Sigmoid colon (tissue), 7 donors: Measurements from ENCODE around the gene PTGS1. TPM values are rescaled to one million over a fixed set of nuclear protein-coding genes. Genes with fewer than 3 reads are reported as not detected.

Experiments
- DNase-seq: peaks from one replicate; pipeline ENCODE4 v3.0.0-alpha.2; 2019
- H3K27ac ChIP-seq, 4 donors: fragments of 200-600 bp; sonication (generic); one replicate each; pipeline ENCODE4 v1.5.1; 2016 to 2019; ENCODE audit warnings: mild to moderate bottlenecking in 1 of 4
- H3K27me3 ChIP-seq, 3 donors: fragments of 200-600 bp; sonication (generic); one replicate each; pipeline ENCODE4 v1.5.1; 2019; ENCODE audit warnings: mild to moderate bottlenecking in 1 of 3
- H3K36me3 ChIP-seq, 4 donors: fragments of 200-600 bp; sonication (generic); one replicate each; pipeline ENCODE4 v1.5.1; 2016 to 2019
- H3K4me1 ChIP-seq, 4 donors: fragments of 200-600 bp; sonication (generic); one replicate each; pipeline ENCODE4 v1.5.1; 2017 to 2019
- H3K4me3 ChIP-seq, 4 donors: fragments of 200-600 bp; sonication (generic); one replicate each; pipeline ENCODE4 v1.5.1; 2017 to 2019; ENCODE audit warnings: mild to moderate bottlenecking in 2 of 4, moderate library complexity in 1 of 4
- H3K9me3 ChIP-seq, 4 donors: fragments of 200-600 bp in 3 of 4; sonication (generic) in 3 of 4; one replicate each; pipeline versions ENCODE4 v1.5.1 to v1.6.1; 2013 to 2019
- EP300 ChIP-seq, 4 donors: sonication (generic); formaldehyde crosslinking; IDR thresholded peaks; one replicate each; pipeline ENCODE4 v1.6.1; 2017; ENCODE audit warnings: antibody characterized with exemption in 4 of 4
- POLR2A ChIP-seq, 2 donors: fragments of 450-650 bp; IDR thresholded peaks; one replicate each; pipeline ENCODE4 v1.6.1; 2016; ENCODE audit warnings: antibody characterized with exemption in 2 of 2, mild to moderate bottlenecking in 2 of 2, moderate library complexity in 2 of 2
- POLR2AphosphoS5 ChIP-seq, 4 donors: sonication (generic); formaldehyde crosslinking; IDR thresholded peaks; one replicate each; pipeline ENCODE4 v1.6.1; 2017; ENCODE audit warnings: antibody characterized with exemption in 4 of 4
- WGBS, 2 donors: extraction: QIAGEN DNeasy Blood & Tissue Kit; methylation state at CpG; one replicate each; pipeline ENCODE4 v1.1.7; 2013; 5-methylcytosine and 5-hydroxymethylcytosine counted together
- intact Hi-C: fragments of 100-400 bp; cut with DNase I; formaldehyde crosslinking; loops from one replicate; pipeline ENCODE4 v1.15.1; 2023
- polyA plus RNA-seq, 3 donors: library from polyadenylated mRNA; stranded (reverse); fragments of 200-250 nt; gene quantifications; one replicate each; pipeline ENCODE4 v1.2.3, GENCODE V29; 2013
- total RNA-seq, 4 donors: library from RNA; depleted of rRNA; stranded (reverse); fragments of >200 nt; gene quantifications; one replicate each; pipeline ENCODE4 v1.1.0, GENCODE V29; 2016
- TF ChIP-seq, protein P1 (sequence below), 4 experiments: fragments of 450-650 bp in 3 of 4; fragments of 200-600 bp in 1 of 4; IDR thresholded peaks; one replicate each; pipeline ENCODE4 v1.5.1; 2016 to 2019; ENCODE audit warnings: antibody characterized with exemption in 4 of 4, mild to moderate bottlenecking in 3 of 4, moderate library complexity in 2 of 4
- donor health status: healthy with polysubstance abuse.
- donor health status: Bipolar disorder and iron deficiency.
- donor health status: healthy.

Gene PTGS1
- total and polyA plus RNA-seq, 7 donors, result 3.0 to 150 (median 72.6) TPM

DNA sequence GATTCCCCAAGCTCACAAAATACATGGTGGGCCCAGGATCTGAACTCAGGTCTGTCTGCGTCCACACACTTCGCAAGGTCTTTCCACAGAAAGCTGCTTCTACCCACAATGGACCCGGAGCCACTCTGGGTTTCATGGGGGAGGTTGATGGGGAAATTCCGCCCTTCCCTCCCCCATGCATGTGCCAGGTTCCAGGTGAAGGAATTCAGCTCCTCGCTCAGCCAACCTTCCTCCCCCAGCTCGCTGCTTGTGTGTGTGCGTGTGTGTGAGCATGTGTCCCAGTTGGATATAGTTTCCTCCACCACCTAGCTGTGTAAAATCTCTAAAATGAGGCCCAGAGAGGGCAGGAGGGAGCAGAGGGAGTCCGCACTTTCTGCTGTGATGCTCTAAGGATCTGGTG is 1.0 kb downstream of the PTGS1 start:
- Histone ChIP-seq H3K9me3 (no peaks in the 10 kb centered on the region), H3K36me3 (no peaks in the 10 kb centered on the region), H3K27ac (peak overlapping the region; percentile 90 to 95 (median 90)), H3K4me3 (peak overlapping the region; percentile 65 to 74 (median 68)), H3K27me3 (no peaks in the 10 kb centered on the region), H3K4me1 (peaks cover 0 to 65% (median 58%) of the 10 kb centered on the region in 4 donors)
- TF ChIP-seq POLR2A (IDR thresholded peaks at IDR 0.05), result no peak
- TF ChIP-seq EP300 (IDR thresholded peaks at IDR 0.05), result no peak
- peak in 1 of 4 donors; percentile 29 for TF ChIP-seq POLR2AphosphoS5 (IDR thresholded peaks at IDR 0.05)
- WGBS, 2 donors, result 77 to 94% methylated on average over 8 of the region's 8 CpGs
- intact Hi-C loops, result loop anchor here (5.0 to 10.0 kb wide), 2 partner anchors 80 to 453 kb away; partner anchors contain the start of gene PDCL
- peak; percentile 62 for DNase-seq

DNA sequence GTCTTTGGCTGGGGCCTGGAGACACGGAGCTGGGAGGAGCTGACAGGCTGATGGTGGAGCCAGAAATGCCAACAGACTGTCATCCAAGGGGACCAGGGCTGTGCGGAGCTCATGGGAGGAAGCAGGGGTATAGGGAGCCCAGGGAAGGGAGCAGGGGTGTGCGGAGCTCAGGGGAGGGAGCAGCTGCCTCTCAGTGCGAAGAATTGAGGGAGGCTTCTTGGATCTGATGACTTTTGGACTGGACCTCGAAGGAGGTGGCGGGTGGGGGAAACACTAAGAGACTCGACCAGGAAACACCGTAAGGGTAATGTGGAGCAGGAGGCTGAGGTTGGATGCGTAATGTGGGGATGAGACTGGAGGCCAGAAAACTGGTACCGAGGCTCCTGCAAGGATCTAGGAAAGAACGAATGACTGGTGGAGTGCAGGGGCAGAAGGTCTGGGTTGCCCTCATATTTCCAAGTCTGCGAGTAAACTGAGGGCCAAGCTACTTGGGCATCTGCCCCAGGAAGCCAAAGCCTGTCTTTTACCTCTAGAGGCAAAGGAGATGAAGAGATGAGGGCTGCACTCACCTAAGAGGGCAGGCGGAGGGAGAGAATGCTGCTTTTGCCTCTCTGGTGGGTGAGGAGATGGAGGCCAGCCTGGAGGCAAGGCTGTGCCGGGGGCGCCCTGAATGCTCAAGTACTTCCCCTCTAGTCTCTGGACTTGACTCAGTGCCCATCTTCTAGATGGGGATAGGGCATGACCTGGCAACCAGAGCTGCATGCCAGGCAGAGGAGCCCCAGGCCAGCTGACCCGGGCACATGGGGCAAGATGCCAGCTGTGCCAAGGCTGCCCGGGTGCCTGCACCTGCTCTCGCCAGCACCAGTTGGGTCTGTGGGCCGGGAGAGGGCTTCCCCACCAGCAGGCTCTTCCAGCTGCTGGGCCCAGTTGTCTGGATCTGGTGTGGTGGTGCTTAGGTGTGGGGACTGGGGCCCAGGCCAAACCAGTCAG is 2.3 kb downstream of the PTGS1 start:
- TF ChIP-seq POLR2A (IDR thresholded peaks at IDR 0.05) (no peak), POLR2AphosphoS5 (IDR thresholded peaks at IDR 0.05) (no peak), EP300 (IDR thresholded peaks at IDR 0.05) (no peak)
- TF ChIP-seq, protein P1, sequence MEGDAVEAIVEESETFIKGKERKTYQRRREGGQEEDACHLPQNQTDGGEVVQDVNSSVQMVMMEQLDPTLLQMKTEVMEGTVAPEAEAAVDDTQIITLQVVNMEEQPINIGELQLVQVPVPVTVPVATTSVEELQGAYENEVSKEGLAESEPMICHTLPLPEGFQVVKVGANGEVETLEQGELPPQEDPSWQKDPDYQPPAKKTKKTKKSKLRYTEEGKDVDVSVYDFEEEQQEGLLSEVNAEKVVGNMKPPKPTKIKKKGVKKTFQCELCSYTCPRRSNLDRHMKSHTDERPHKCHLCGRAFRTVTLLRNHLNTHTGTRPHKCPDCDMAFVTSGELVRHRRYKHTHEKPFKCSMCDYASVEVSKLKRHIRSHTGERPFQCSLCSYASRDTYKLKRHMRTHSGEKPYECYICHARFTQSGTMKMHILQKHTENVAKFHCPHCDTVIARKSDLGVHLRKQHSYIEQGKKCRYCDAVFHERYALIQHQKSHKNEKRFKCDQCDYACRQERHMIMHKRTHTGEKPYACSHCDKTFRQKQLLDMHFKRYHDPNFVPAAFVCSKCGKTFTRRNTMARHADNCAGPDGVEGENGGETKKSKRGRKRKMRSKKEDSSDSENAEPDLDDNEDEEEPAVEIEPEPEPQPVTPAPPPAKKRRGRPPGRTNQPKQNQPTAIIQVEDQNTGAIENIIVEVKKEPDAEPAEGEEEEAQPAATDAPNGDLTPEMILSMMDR (IDR thresholded peaks at IDR 0.05), result no peak
- Histone ChIP-seq H3K27me3 (no peaks in the 10 kb centered on the region), H3K4me1 (peaks cover 0 to 71% (median 66%) of the 10 kb centered on the region in 4 donors), H3K4me3 (peak overlapping the region; percentile 65 to 74 (median 68)), H3K9me3 (no peaks in the 10 kb centered on the region), H3K36me3 (peaks cover 0 to under 1% (median under 1%) of the 10 kb centered on the region in 4 donors), H3K27ac (peak overlapping the region; percentile 90 to 95 (median 90))
- 81 to 82% methylated on average over 19 of the region's 19 CpGs for WGBS, 2 donors
- intact Hi-C loops, result loop anchor here (5.0 to 10.0 kb wide), 2 partner anchors 79 to 452 kb away; partner anchors contain the start of gene PDCL
- peak; percentile 64 for DNase-seq

DNA sequence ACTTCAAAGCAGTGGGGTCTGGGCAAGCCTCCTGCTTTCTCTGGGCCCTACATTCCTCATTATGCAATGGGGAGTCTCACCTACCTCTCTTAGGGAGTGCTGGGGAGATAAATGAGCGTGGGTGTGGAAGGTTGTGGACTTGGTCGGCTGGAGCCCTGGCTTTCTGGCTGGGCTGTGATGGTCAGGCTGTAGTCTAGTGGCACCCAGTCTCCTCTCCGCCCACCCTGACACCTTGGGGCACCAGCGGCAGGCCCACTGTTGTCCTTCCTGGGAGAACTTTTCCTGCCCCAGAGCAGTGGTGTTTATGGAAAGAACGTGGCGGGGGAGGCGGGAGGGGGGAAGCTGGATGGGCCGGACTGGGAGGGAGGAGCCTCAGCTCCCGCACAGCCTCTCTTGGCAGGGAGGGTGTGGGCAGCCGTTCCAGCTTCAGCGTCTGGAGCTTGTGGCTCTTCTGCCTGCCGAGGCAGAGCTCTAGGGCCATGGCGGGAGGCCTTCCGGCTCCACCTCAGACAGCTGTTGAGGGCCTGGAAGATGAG is 4.1 kb downstream of the PTGS1 start:
- H3K4me3 ChIP-seq, result peak overlapping the region in 3 of 4 donors; percentile 22 to 69 (median 28)
- no peaks in the 10 kb centered on the region for H3K9me3 ChIP-seq
- WGBS, 2 donors, result 10 to 35% methylated on average over 14 of the region's 14 CpGs
- no peaks in the 10 kb centered on the region for H3K27me3 ChIP-seq
- intact Hi-C loops, result loop anchor here (5.0 to 10.0 kb wide), 2 partner anchors 77 to 450 kb away; partner anchors contain the start of gene PDCL
- peak; percentile 95 for DNase-seq
- H3K4me1 ChIP-seq, result peaks cover 0 to 77% (median 72%) of the 10 kb centered on the region in 4 donors
- H3K27ac ChIP-seq, result peak overlapping the region; percentile 90 to 95 (median 90)
- peaks cover 7 to 17% (median 13%) of the 10 kb centered on the region in 4 donors for H3K36me3 ChIP-seq
- TF ChIP-seq, protein P1 (IDR thresholded peaks at IDR 0.05), result no peak
- TF ChIP-seq POLR2AphosphoS5 (IDR thresholded peaks at IDR 0.05), result peak; percentile 67 to 86 (median 80)
- peak; percentile 40 to 51 for TF ChIP-seq POLR2A (IDR thresholded peaks at IDR 0.05)
- no peak for TF ChIP-seq EP300 (IDR thresholded peaks at IDR 0.05)

DNA sequence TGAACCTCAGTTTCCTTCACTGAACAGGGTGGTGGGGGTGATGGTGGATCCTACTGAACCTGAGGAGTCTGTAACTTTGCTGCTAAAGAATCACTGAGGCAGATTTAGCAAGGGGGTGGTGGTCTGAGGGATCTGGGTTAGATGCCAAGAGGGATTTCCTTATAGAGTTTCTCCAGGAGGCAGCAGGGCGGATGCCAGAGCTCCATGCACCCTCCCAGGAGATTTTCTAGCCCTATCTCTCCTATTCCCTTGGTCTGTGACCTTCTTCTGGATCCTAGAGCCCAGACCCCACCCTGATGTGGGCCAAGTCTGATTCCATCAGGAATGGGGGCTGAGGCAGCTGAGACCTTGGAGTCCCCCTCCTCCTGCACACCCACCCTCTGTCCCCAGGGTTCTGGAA is 6.0 kb downstream of the PTGS1 start:
- no peaks in the 10 kb centered on the region for H3K9me3 ChIP-seq
- no peaks in the 10 kb centered on the region for H3K27me3 ChIP-seq
- H3K36me3 ChIP-seq, result peaks cover 7 to 36% (median 24%) of the 10 kb centered on the region in 4 donors
- TF ChIP-seq EP300 (IDR thresholded peaks at IDR 0.05), result no peak
- TF ChIP-seq, protein P1 (IDR thresholded peaks at IDR 0.05), result no peak
- TF ChIP-seq POLR2AphosphoS5 (IDR thresholded peaks at IDR 0.05), result peak in 1 of 4 donors; percentile 2
- TF ChIP-seq POLR2A (IDR thresholded peaks at IDR 0.05), result no peak
- DNase-seq, result peak; percentile 40
- H3K4me1 ChIP-seq, result peaks cover 0 to 69% (median 64%) of the 10 kb centered on the region in 4 donors
- peak overlapping the region in 2 of 4 donors; percentile 1 for H3K4me3 ChIP-seq
- WGBS, 2 donors, result 41 to 67% methylated on average over 1 of the region's 1 CpG
- intact Hi-C loops, result loop anchor here (10.0 kb wide), 1 partner anchor 448 kb away; the partner anchor contains the start of gene PDCL
- peak overlapping the region; percentile 90 to 95 (median 90) for H3K27ac ChIP-seq
